Measurements from ENCODE around the gene CRAMP1. TPM values are rescaled to one million over a fixed set of nuclear protein-coding genes. Genes with fewer than 3 reads are reported as not detected.

The CRAMP1 gene
- total and polyA plus RNA-seq, 3 donors from 2014 or later: 54.1 to 65.1 (median 54.8) TPM

GRCh38 chr16:1596516-1596915 is 15.6 kb upstream of the CRAMP1 start:
- intact Hi-C loops (cut with DNase I; ENCODE audit: low total_unique reads): no loop called here
- WGBS, 2 donors: 82 to 85% methylated on average over 12 of the region's 12 CpGs
- Histone ChIP-seq H3K27ac (no peak overlapping the region), H3K9me3 (no peaks in the 10 kb centered on the region), H3K36me3 (ENCODE audit: low read depth, missing control alignments) (no peaks in the 10 kb centered on the region), H3K27me3 (no peaks in the 10 kb centered on the region), H3K4me1 (no peaks in the 10 kb centered on the region), H3K4me3 (no peak overlapping the region)
- DNase-seq: no peak
- no peak for TF ChIP-seq POLR2A (IDR thresholded peaks at IDR 0.05)
- TF ChIP-seq, protein P1, sequence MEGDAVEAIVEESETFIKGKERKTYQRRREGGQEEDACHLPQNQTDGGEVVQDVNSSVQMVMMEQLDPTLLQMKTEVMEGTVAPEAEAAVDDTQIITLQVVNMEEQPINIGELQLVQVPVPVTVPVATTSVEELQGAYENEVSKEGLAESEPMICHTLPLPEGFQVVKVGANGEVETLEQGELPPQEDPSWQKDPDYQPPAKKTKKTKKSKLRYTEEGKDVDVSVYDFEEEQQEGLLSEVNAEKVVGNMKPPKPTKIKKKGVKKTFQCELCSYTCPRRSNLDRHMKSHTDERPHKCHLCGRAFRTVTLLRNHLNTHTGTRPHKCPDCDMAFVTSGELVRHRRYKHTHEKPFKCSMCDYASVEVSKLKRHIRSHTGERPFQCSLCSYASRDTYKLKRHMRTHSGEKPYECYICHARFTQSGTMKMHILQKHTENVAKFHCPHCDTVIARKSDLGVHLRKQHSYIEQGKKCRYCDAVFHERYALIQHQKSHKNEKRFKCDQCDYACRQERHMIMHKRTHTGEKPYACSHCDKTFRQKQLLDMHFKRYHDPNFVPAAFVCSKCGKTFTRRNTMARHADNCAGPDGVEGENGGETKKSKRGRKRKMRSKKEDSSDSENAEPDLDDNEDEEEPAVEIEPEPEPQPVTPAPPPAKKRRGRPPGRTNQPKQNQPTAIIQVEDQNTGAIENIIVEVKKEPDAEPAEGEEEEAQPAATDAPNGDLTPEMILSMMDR (IDR thresholded peaks at IDR 0.05): no peak

- Histone ChIP-seq H3K9me3 (no peaks in the 10 kb centered on the region), H3K27me3 (no peaks in the 10 kb centered on the region), H3K27ac (no peak overlapping the region), H3K4me1 (no peaks in the 10 kb centered on the region), H3K4me3 (no peak overlapping the region), H3K36me3 (ENCODE audit: low read depth, missing control alignments) (no peaks in the 10 kb centered on the region)
- intact Hi-C loops (cut with DNase I; ENCODE audit: low total_unique reads): no loop called here
- TF ChIP-seq, protein P1 (IDR thresholded peaks at IDR 0.05): no peak
- no peak for TF ChIP-seq POLR2A (IDR thresholded peaks at IDR 0.05)
- WGBS, 2 donors: 84 to 93% methylated on average over 13 of the region's 13 CpGs
- no peak for DNase-seq
Observed at GRCh38 chr16:1597154-1597553, 15.0 kb upstream of the CRAMP1 start.

- Histone ChIP-seq H3K27ac (no peak overlapping the region), H3K4me1 (no peaks in the 10 kb centered on the region), H3K27me3 (no peaks in the 10 kb centered on the region), H3K9me3 (no peaks in the 10 kb centered on the region), H3K4me3 (no peak overlapping the region), H3K36me3 (ENCODE audit: low read depth, missing control alignments) (no peaks in the 10 kb centered on the region)
- intact Hi-C loops (cut with DNase I; ENCODE audit: low total_unique reads): no loop called here
- 92% methylated on average over 7 of the region's 7 CpGs for WGBS, 2 donors
- DNase-seq: no peak
- TF ChIP-seq POLR2A (IDR thresholded peaks at IDR 0.05): no peak
- TF ChIP-seq, protein P1 (IDR thresholded peaks at IDR 0.05): no peak
Observed at GRCh38 chr16:1601031-1601430, 11.1 kb upstream of the CRAMP1 start.

DNA sequence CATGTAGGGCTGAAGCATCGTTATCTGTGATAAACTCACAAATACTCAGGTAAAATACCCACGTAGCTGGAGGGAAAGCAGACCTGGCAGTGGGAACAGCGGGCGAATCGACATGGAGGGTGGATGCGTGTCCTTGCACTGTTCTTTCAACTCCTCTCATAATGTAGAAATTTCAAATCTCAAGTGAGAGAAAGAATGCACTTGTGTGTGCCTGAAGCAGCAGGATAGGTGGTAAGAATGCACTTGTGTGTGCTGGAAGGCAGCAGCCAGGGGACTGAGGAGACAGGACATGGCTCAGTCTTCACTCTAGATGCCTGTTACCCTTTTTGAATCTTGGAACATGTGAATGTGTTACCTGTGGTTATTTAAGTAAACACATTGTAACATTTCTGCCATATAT is 10.7 kb upstream of the CRAMP1 start:
- no peak for DNase-seq
- Histone ChIP-seq H3K36me3 (ENCODE audit: low read depth, missing control alignments) (no peaks in the 10 kb centered on the region), H3K4me3 (no peak overlapping the region), H3K9me3 (no peaks in the 10 kb centered on the region), H3K4me1 (no peaks in the 10 kb centered on the region), H3K27me3 (no peaks in the 10 kb centered on the region), H3K27ac (no peak overlapping the region)
- 91 to 98% methylated on average over 6 of the region's 6 CpGs for WGBS, 2 donors
- TF ChIP-seq POLR2A (IDR thresholded peaks at IDR 0.05): no peak
- TF ChIP-seq, protein P1 (IDR thresholded peaks at IDR 0.05): no peak
- intact Hi-C loops (cut with DNase I; ENCODE audit: low total_unique reads): no loop called here

DNA sequence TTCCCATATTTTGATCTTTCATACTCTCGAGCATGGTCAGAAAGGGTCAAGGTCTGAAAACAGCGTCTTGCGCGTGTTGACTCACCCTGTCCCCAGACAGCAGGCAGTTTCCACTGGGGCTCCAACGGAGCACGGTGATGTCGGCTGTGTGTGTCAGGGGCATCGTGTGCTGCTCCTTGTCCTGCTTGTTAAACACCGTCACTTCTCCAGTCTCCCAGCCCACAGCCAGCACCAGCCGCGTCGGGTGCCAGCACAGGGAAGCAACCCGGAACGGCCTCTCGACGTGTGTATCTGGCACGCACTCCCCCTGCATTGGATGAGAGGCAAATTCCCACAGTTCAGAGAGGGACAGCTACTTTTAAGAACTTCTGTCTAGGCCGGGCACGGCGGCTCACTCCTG is 9.9 kb upstream of the CRAMP1 start:
- Histone ChIP-seq H3K4me3 (no peak overlapping the region), H3K27me3 (no peaks in the 10 kb centered on the region), H3K9me3 (no peaks in the 10 kb centered on the region), H3K27ac (no peak overlapping the region), H3K4me1 (no peaks in the 10 kb centered on the region), H3K36me3 (ENCODE audit: low read depth, missing control alignments) (no peaks in the 10 kb centered on the region)
- intact Hi-C loops (cut with DNase I; ENCODE audit: low total_unique reads): no loop called here
- 86 to 96% methylated on average over 19 to 20 of the region's 20 CpGs for WGBS, 2 donors
- no peak for TF ChIP-seq POLR2A (IDR thresholded peaks at IDR 0.05)
- TF ChIP-seq, protein P1 (IDR thresholded peaks at IDR 0.05): no peak
- DNase-seq: no peak
